Stimulated activated CD4-positive, alpha-beta T cell treated with anti-CD3 and anti-CD28 coated beads, Interleukin-4, amount 100 ng/mL, for 1 hour (primary cell): ENCODE data around the gene PLEKHG7.
"Not testable (repeated sequence)": the region's sequence is repeated elsewhere in the genome, so short reads cannot be mapped to it uniquely, and the experiment has no call there.

ENCODE experiments used
- DNase-seq: peaks from one replicate; pipeline ENCODE4 v3.0.0-alpha.2; 2020

PLEKHG7 gene

GRCh38 chr12:92717202-92717601 lies 14.4 kb downstream of the PLEKHG7 start:
- no peak for DNase-seq

GRCh38 chr12:92718483-92718990 lies 15.7 kb downstream of the PLEKHG7 start:
- no peak for DNase-seq

GRCh38 chr12:92719674-92720073 lies 16.9 kb downstream of the PLEKHG7 start:
- no peak for DNase-seq

- DNase-seq, result no peak
Observed at GRCh38 chr12:92721130-92721529, 18.3 kb downstream of the PLEKHG7 start.

GRCh38 chr12:92721656-92722055 lies 18.9 kb downstream of the PLEKHG7 start:
- DNase-seq, result no peak

- DNase-seq, result no peak
Observed at GRCh38 chr12:92722897-92723296, 20.1 kb downstream of the PLEKHG7 start.

- no peak for DNase-seq
Observed at GRCh38 chr12:92726850-92727249, 24.1 kb downstream of the PLEKHG7 start.

GRCh38 chr12:92729773-92730305 lies 27.1 kb downstream of the PLEKHG7 start:
- no peak for DNase-seq

- no peak for DNase-seq
Observed at GRCh38 chr12:92730758-92731157, 28.0 kb downstream of the PLEKHG7 start.

- no peak for DNase-seq
Observed at GRCh38 chr12:92732216-92732615, 29.4 kb downstream of the PLEKHG7 start.

GRCh38 chr12:92732716-92733115 lies 29.9 kb downstream of the PLEKHG7 start:
- no peak for DNase-seq

- DNase-seq, result no peak
Observed at GRCh38 chr12:92733181-92733580, 30.4 kb downstream of the PLEKHG7 start.

GRCh38 chr12:92733661-92734060 lies 30.9 kb downstream of the PLEKHG7 start:
- DNase-seq, result no peak

- no peak for DNase-seq
Observed at GRCh38 chr12:92735131-92735721, 32.4 kb downstream of the PLEKHG7 start.

GRCh38 chr12:92736605-92737004 lies 33.8 kb downstream of the PLEKHG7 start:
- no peak for DNase-seq

- no peak for DNase-seq
Observed at GRCh38 chr12:92737855-92738850, 35.4 kb downstream of the PLEKHG7 start.

- no peak for DNase-seq
Observed at GRCh38 chr12:92739113-92739512, 36.3 kb downstream of the PLEKHG7 start.

- no peak for DNase-seq
Observed at GRCh38 chr12:92740411-92740810, 37.6 kb downstream of the PLEKHG7 start.

- no peak for DNase-seq
Observed at GRCh38 chr12:92743026-92743425, 40.2 kb downstream of the PLEKHG7 start.

- DNase-seq, result no peak
Observed at GRCh38 chr12:92745856-92746550, 43.2 kb downstream of the PLEKHG7 start.

GRCh38 chr12:92747151-92747550 lies 44.4 kb downstream of the PLEKHG7 start:
- no peak for DNase-seq

GRCh38 chr12:92749691-92750090 lies 46.9 kb downstream of the PLEKHG7 start:
- not testable (repeated sequence) for DNase-seq
